Small intestine (tissue), 7 donors: ENCODE results near the gene PKDREJ. TPM values are rescaled to one million over a fixed set of nuclear protein-coding genes. Genes with fewer than 3 reads are reported as not detected.
A peak's percentile ranks its signal among the peaks of the same experiment; 100 is the strongest.

Experiments
- DNase-seq, 2 donors: peaks; one replicate each; pipeline versions ENCODE4 v3.0.0 to v3.0.0-alpha.2; 2013
- FAIRE-seq: peaks from 2 replicates; lab custom pipeline; 2012; peaks lifted over from hg19 to GRCh38; lab: Jason Lieb, UNC
- H3K27ac ChIP-seq, 3 donors: one replicate each; pipeline ENCODE4 v1.5.1; 2013; ENCODE audit warnings: low read length in 2 of 3, mild to moderate bottlenecking in 2 of 3, control low read depth in 1 of 3, inconsistent platforms in 1 of 3, low read depth in 1 of 3, moderate library complexity in 1 of 3
- H3K27me3 ChIP-seq, 3 donors: one replicate each; pipeline ENCODE4 v1.6.1; 2013; ENCODE audit warnings: low read length in 3 of 3, inconsistent platforms in 1 of 3; ENCODE audit not compliant: control insufficient read depth in 3 of 3, insufficient read depth in 3 of 3
- H3K36me3 ChIP-seq, 3 donors: one replicate each; pipeline ENCODE4 v1.6.1; 2013; ENCODE audit warnings: low read length in 3 of 3, inconsistent platforms in 1 of 3, low read depth in 1 of 3, mild to moderate bottlenecking in 1 of 3, moderate library complexity in 1 of 3; ENCODE audit not compliant: control insufficient read depth in 3 of 3, insufficient read depth in 2 of 3
- H3K4me1 ChIP-seq, 3 donors: one replicate each; pipeline ENCODE4 v1.6.1; 2013; ENCODE audit warnings: low read length in 2 of 3, inconsistent platforms in 1 of 3, low read depth in 1 of 3, mild to moderate bottlenecking in 1 of 3, moderate library complexity in 1 of 3; ENCODE audit not compliant: control insufficient read depth in 3 of 3, insufficient read depth in 2 of 3
- H3K4me3 ChIP-seq, 3 donors: one replicate each; pipeline ENCODE4 v1.5.1; 2013; ENCODE audit warnings: low read length in 3 of 3, control low read depth in 1 of 3, inconsistent platforms in 1 of 3, low read depth in 1 of 3, mild to moderate bottlenecking in 1 of 3, moderate library complexity in 1 of 3
- H3K9me3 ChIP-seq, 2 donors: one replicate each; pipeline ENCODE4 v1.6.1; 2013; ENCODE audit warnings: low read depth in 1 of 2, low read length in 1 of 2; ENCODE audit not compliant: control insufficient read depth in 2 of 2, insufficient read depth in 1 of 2
- WGBS, 3 donors: extraction: QIAGEN DNeasy Blood & Tissue Kit; methylation state at CpG; one replicate each; pipeline ENCODE4 v1.1.7; 2013; 5-methylcytosine and 5-hydroxymethylcytosine counted together
- polyA plus RNA-seq, 4 donors: library from polyadenylated mRNA; stranded (reverse) in 3 of 4; unstranded in 1 of 4; fragments of 200-250 nt in 3 of 4; fragments of 120-200 nt in 1 of 4; gene quantifications; one replicate each; pipeline versions ENCODE4 v1.2.1 to v1.2.3, GENCODE V29; 2013
- donor health status: healthy with polysubstance abuse.
- donor health status: control.
- donor health status: control.
- donor health status: Bipolar disorder and iron deficiency.
- donor health status: healthy.

The PKDREJ gene
- polyA plus RNA-seq, 4 donors: 0.27 to 0.90 (median 0.27) TPM; not detected in 1

DNA sequence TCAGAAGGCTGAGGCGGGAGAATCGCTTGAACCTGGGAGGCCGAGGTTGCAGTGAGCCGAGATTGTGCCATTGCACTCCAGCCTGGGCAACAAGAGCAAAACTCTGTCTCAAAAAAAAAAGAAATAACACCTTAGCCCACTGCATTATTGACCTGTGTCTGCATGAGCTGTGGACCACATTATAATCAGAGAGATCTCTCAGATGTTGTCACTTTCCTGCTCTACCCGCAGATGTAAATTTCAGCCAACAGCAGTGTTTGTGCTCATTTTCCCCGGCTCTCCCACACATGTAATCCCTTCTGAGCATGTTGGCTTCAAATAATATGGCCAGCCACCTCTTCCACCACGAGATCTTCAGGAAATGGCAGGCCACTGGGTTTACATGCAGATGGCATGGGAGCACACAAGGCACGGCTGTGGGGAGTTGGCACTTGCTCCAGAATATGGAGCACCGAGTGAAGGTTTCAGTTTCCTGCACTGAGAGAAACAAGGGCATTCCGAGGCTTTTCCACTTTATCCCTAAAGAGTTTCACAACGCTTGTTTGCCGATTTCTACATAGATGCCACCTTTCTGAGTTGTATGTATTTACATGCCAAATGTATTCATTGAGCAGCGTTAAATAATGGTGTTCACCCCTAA is 32.8 kb downstream of the PKDREJ start:
- no peaks in the 10 kb centered on the region for H3K27me3 ChIP-seq
- H3K4me1 ChIP-seq: no peaks in the 10 kb centered on the region
- H3K27ac ChIP-seq: no peak overlapping the region
- DNase-seq: no peak
- no peak overlapping the region for H3K4me3 ChIP-seq
- 78 to 94% (median 91%) methylated on average over 13 of the region's 13 CpGs for WGBS, 3 donors
- no peaks in the 10 kb centered on the region for H3K9me3 ChIP-seq
- H3K36me3 ChIP-seq: peaks cover 0 to 54% (median 7%) of the 10 kb centered on the region in 3 donors
- FAIRE-seq: no peak

DNA sequence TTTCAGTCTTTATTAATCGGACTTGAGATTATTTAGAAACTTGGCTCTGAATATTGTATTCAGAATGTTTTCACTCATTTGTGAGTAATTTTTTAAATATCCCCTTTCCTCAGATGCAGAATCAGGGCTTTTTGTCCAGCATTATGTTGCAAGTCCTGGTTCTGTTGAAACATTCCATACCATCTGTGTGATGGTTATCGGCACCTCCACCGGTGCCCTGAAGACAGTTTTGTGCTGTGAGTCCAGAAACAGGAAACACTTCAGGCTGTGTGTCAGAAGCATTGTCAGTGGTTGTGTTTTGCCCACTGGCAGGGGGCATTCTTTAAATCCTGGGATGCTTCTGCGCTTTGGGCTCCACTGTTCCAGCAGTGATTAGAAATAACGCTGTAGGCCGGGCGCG is 33.4 kb downstream of the PKDREJ start:
- Histone ChIP-seq H3K4me1 (no peaks in the 10 kb centered on the region), H3K27ac (no peak overlapping the region), H3K36me3 (peaks cover 0 to 56% (median 7%) of the 10 kb centered on the region in 3 donors), H3K9me3 (no peaks in the 10 kb centered on the region), H3K27me3 (no peaks in the 10 kb centered on the region), H3K4me3 (no peak overlapping the region)
- 94 to 97% (median 94%) methylated on average over 8 of the region's 8 CpGs for WGBS, 3 donors
- DNase-seq: no peak
- FAIRE-seq: no peak

DNA sequence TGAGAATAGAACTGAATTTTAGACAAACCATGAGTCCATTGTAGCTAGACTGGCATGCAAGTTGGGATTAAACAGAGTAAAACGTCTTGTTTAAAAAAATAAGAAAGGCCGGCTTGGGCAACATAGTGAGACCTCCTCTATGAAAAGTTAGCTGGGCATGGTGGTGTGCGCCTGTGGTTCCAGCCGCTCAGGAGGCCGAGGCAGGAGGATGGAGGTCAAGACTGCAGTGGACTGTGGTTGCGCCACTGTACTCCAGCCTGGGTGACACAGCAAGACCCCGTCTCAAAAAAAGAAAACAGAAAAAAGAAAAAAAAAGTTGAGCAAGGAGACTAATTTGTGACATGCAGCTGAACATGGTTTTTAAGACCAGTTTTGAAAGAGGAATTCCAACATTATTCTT is 36.6 kb downstream of the PKDREJ start:
- H3K36me3 ChIP-seq: peaks cover 0 to 61% (median 16%) of the 10 kb centered on the region in 3 donors
- H3K27ac ChIP-seq: no peak overlapping the region
- 93 to 95% (median 95%) methylated on average over 7 of the region's 7 CpGs for WGBS, 3 donors
- no peaks in the 10 kb centered on the region for H3K9me3 ChIP-seq
- H3K4me3 ChIP-seq: no peak overlapping the region
- no peak for DNase-seq
- H3K4me1 ChIP-seq: no peaks in the 10 kb centered on the region
- H3K27me3 ChIP-seq: no peaks in the 10 kb centered on the region
- FAIRE-seq: no peak

- WGBS, 3 donors: 89 to 94% (median 93%) methylated on average over 7 of the region's 7 CpGs
- Histone ChIP-seq H3K4me1 (no peaks in the 10 kb centered on the region), H3K27me3 (no peaks in the 10 kb centered on the region), H3K4me3 (no peak overlapping the region), H3K27ac (no peak overlapping the region), H3K36me3 (peaks cover 0 to 63% (median 16%) of the 10 kb centered on the region in 3 donors), H3K9me3 (no peaks in the 10 kb centered on the region)
- FAIRE-seq (no peak), DNase-seq (no peak)
Measured at GRCh38 chr22:46225631-46226030, 37.5 kb downstream of the PKDREJ start.

DNA sequence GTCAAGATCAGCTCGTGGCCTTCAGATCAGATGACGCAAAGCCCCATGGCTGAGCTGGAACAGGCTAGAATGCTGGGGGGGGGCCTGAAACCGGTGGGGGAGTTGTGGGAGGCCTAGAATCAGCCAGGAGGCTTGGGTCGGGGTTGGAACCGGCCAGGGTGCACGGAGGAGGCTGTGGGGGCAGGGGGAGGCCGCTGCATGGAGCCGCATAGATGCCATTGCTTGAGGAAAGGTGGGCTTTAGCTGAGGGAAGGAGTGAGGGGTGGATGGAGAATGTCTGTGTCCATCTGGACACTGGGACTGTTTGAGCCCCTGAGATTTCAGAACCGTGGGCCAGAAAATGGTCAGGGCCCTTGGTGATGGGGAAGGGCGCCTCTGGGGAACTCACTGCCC is 38.2 kb downstream of the PKDREJ start:
- Histone ChIP-seq H3K27me3 (no peaks in the 10 kb centered on the region), H3K27ac (no peak overlapping the region), H3K4me1 (no peaks in the 10 kb centered on the region), H3K4me3 (no peak overlapping the region), H3K9me3 (no peaks in the 10 kb centered on the region), H3K36me3 (peaks cover 0 to 67% (median 16%) of the 10 kb centered on the region in 3 donors)
- FAIRE-seq (no peak), DNase-seq (no peak)
- WGBS, 3 donors: 82 to 91% (median 87%) methylated on average over 10 of the region's 10 CpGs

- Histone ChIP-seq H3K27ac (no peak overlapping the region), H3K4me3 (no peak overlapping the region), H3K36me3 (peaks cover 0 to 73% (median 16%) of the 10 kb centered on the region in 3 donors), H3K4me1 (no peaks in the 10 kb centered on the region), H3K9me3 (no peaks in the 10 kb centered on the region), H3K27me3 (no peaks in the 10 kb centered on the region)
- 84 to 92% (median 91%) methylated on average over 23 of the region's 23 CpGs for WGBS, 3 donors
- no peak for DNase-seq
- no peak for FAIRE-seq
Measured at GRCh38 chr22:46224044-46224897, 38.9 kb downstream of the PKDREJ start.

- Histone ChIP-seq H3K4me3 (no peak overlapping the region), H3K36me3 (peaks cover 4 to 81% (median 23%) of the 10 kb centered on the region in 3 donors), H3K27ac (no peak overlapping the region), H3K9me3 (no peaks in the 10 kb centered on the region), H3K27me3 (no peaks in the 10 kb centered on the region), H3K4me1 (no peaks in the 10 kb centered on the region)
- WGBS, 3 donors: 87 to 95% (median 94%) methylated on average over 5 of the region's 5 CpGs
- no peak for FAIRE-seq
- no peak for DNase-seq
Measured at GRCh38 chr22:46220921-46221320, 42.2 kb downstream of the PKDREJ start.

DNA sequence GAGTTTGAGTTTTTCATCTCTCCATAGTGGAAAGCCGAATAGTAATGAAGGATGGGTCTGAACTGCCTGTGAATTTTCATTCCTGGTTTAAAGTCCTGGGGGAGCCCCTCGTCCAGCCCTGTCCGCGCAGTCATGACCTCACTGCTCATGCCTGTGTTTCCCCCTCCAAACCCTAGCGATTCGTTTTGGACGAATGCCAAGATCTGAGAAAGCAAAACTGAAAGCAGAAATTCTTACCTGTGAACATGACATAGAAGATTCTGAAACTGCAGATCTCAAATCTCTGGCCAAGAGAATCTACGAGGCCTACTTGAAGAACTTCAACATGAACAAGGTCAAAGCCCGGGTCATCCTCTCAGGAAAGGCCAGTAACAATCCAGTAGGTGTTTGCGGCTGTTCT is 43.5 kb downstream of the PKDREJ start:
- Histone ChIP-seq H3K4me1 (no peaks in the 10 kb centered on the region), H3K27ac (peak overlapping the region; percentile 3 to 26 (median 16)), H3K4me3 (no peak overlapping the region), H3K9me3 (no peaks in the 10 kb centered on the region), H3K36me3 (peaks cover 4 to 81% (median 29%) of the 10 kb centered on the region in 3 donors), H3K27me3 (no peaks in the 10 kb centered on the region)
- DNase-seq (peak; percentile 58 to 81), FAIRE-seq (no peak)
- 23 to 47% (median 36%) methylated on average over 10 of the region's 10 CpGs for WGBS, 3 donors
